ENCODE measurements around the gene DTL.
"Not testable (repeated sequence)": the region's sequence is repeated elsewhere in the genome, so short reads cannot be mapped to it uniquely, and the experiment has no call there.

DTL gene

DNA sequence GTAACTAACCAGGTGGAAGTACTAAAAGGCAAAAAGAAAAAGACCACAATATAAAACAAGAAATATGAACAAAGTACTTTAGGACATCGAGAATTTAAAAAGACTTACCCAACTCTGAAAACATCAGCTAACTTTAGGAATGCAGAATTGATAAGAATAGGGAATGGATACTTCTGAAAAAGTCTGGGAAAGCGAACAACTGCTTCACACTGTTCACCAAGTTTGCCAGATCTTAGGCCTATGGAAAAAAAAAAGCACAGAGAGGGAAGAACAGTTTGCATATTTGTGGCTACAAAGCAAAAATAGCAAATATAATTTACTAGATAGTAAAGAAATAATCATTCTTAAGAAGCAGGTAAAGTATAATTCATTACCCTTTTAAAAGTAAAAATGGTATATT, 14.6 kb upstream of the DTL start:
- TF ChIP-seq, protein P1, sequence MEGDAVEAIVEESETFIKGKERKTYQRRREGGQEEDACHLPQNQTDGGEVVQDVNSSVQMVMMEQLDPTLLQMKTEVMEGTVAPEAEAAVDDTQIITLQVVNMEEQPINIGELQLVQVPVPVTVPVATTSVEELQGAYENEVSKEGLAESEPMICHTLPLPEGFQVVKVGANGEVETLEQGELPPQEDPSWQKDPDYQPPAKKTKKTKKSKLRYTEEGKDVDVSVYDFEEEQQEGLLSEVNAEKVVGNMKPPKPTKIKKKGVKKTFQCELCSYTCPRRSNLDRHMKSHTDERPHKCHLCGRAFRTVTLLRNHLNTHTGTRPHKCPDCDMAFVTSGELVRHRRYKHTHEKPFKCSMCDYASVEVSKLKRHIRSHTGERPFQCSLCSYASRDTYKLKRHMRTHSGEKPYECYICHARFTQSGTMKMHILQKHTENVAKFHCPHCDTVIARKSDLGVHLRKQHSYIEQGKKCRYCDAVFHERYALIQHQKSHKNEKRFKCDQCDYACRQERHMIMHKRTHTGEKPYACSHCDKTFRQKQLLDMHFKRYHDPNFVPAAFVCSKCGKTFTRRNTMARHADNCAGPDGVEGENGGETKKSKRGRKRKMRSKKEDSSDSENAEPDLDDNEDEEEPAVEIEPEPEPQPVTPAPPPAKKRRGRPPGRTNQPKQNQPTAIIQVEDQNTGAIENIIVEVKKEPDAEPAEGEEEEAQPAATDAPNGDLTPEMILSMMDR (IDR thresholded peaks at IDR 0.05; ENCODE audit: insufficient read depth, low read length, poor library complexity, severe bottlenecking): no peak
- no peak for DNase-seq (ENCODE audit: extremely low read depth, insufficient read length)
- H3K36me3 ChIP-seq (ENCODE audit: control insufficient read depth, insufficient read depth, low read length): no peaks in the 10 kb centered on the region; the same call in 1 of the 2 replicates
- H3K4me3 ChIP-seq (replicated peaks; ENCODE audit: low read depth, low read length): no peak overlapping the region
- H3K27me3 ChIP-seq (replicated peaks; ENCODE audit: control insufficient read depth, insufficient read depth, low read length): no peaks in the 10 kb centered on the region

DNA sequence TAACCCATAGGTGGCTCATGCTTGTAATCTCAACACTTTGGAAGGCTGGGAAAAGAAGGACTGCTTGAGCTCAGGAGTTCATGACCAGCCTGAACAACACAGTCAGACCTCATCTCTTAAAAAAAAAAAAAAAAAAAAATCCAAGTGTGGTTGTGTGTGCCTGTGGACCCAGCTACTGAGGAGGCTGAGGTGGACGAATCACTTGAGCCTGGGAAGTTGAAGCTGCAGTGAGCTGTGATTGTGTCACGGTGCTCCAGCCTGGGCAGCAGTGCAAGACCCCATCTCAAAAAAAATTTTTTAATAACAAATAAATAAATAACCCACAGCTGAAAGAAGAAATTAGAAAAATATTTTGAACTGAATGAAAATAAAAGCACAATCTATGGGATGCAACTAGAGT, 14.0 kb upstream of the DTL start:
- no peaks in the 10 kb centered on the region for H3K27me3 ChIP-seq (replicated peaks; ENCODE audit: control insufficient read depth, insufficient read depth, low read length)
- TF ChIP-seq, protein P1 (IDR thresholded peaks at IDR 0.05; ENCODE audit: insufficient read depth, low read length, poor library complexity, severe bottlenecking): no peak
- H3K36me3 ChIP-seq (ENCODE audit: control insufficient read depth, insufficient read depth, low read length): no peaks in the 10 kb centered on the region; the same call in 1 of the 2 replicates
- DNase-seq (ENCODE audit: extremely low read depth, insufficient read length): no peak
- H3K4me3 ChIP-seq (replicated peaks; ENCODE audit: low read depth, low read length): no peak overlapping the region

DNA sequence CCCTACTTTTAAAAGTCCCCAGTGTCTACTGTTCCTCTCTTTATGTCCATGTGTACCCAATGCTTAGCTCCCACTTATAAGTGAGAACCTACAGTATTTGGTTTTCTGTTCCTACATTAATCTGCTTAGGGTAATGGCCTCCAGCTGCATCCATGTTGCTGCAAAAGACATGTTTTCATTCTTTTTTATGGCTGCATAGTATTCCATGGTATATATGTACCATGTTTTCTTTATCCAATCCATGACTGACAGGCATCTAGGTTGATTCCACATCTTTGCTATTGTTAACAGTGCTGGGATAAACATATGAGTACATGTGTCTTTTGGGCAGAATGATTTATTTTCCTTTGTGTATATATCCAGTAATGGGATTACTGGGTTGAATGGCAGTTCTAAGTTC, 12.6 kb upstream of the DTL start:
- H3K27me3 ChIP-seq (replicated peaks; ENCODE audit: control insufficient read depth, insufficient read depth, low read length); DNase-seq (ENCODE audit: extremely low read depth, insufficient read length); H3K4me3 ChIP-seq (replicated peaks; ENCODE audit: low read depth, low read length); H3K36me3 ChIP-seq (ENCODE audit: control insufficient read depth, insufficient read depth, low read length): not testable (repeated sequence)

- Histone ChIP-seq H3K27me3 (replicated peaks; ENCODE audit: control insufficient read depth, insufficient read depth, low read length) (no peaks in the 10 kb centered on the region), H3K4me3 (replicated peaks; ENCODE audit: low read depth, low read length) (no peak overlapping the region), H3K36me3 (ENCODE audit: control insufficient read depth, insufficient read depth, low read length) (no peaks in the 10 kb centered on the region; the same call in 1 of the 2 replicates)
- TF ChIP-seq, protein P1 (IDR thresholded peaks at IDR 0.05; ENCODE audit: insufficient read depth, low read length, poor library complexity, severe bottlenecking): no peak
- no peak for DNase-seq (ENCODE audit: extremely low read depth, insufficient read length)
Measured at GRCh38 chr1:212024469-212025149, 10.9 kb upstream of the DTL start.

GRCh38 chr1:212027727-212028126, 7.8 kb upstream of the DTL start:
- not testable (repeated sequence) for DNase-seq (ENCODE audit: extremely low read depth, insufficient read length); H3K4me3 ChIP-seq (replicated peaks; ENCODE audit: low read depth, low read length); H3K36me3 ChIP-seq (ENCODE audit: control insufficient read depth, insufficient read depth, low read length); H3K27me3 ChIP-seq (replicated peaks; ENCODE audit: control insufficient read depth, insufficient read depth, low read length)

- Histone ChIP-seq H3K27me3 (replicated peaks; ENCODE audit: control insufficient read depth, insufficient read depth, low read length) (no peaks in the 10 kb centered on the region), H3K36me3 (ENCODE audit: control insufficient read depth, insufficient read depth, low read length) (no peaks in the 10 kb centered on the region), H3K4me3 (replicated peaks; ENCODE audit: low read depth, low read length) (no peak overlapping the region)
- TF ChIP-seq, protein P1 (IDR thresholded peaks at IDR 0.05; ENCODE audit: insufficient read depth, low read length, poor library complexity, severe bottlenecking): no peak
- DNase-seq (ENCODE audit: extremely low read depth, insufficient read length): no peak
Measured at GRCh38 chr1:212030936-212031528, 4.5 kb upstream of the DTL start.

Measured in GM06990 (cell line).